HG02943 (cell line): ENCODE data around the gene UBE2S.
"Not testable (repeated sequence)": the region's sequence is repeated elsewhere in the genome, so short reads cannot be mapped to it uniquely, and the experiment has no call there.

Experiments used
- ATAC-seq: cut with Tn5 transposase; IDR thresholded peaks from one replicate; pipeline ENCODE4 v1.9.1; 2021; ENCODE audit warnings: mild to moderate bottlenecking, low read depth, moderate library complexity; ENCODE audit not compliant: unreplicated experiment

The UBE2S gene

GRCh38 chr19:55407550-55407799 is at the start of gene UBE2S:
UBE2S (minus strand) TSS chr19:55407788; CDS start chr19:55407589, 199 bp downstream.
- ATAC-seq: not testable (repeated sequence)

GRCh38 chr19:55456347-55456746 is 48.8 kb upstream of the UBE2S start:
- no peak for ATAC-seq

- no peak for ATAC-seq
These were observed 48.1 kb upstream of the UBE2S start for GRCh38 chr19:55455576-55456235.

- no peak for ATAC-seq
These were observed 47.2 kb upstream of the UBE2S start for GRCh38 chr19:55454787-55455243.

- no peak for ATAC-seq
These were observed 46.1 kb upstream of the UBE2S start for GRCh38 chr19:55453511-55454260.

GRCh38 chr19:55452749-55453346 is 45.3 kb upstream of the UBE2S start:
- ATAC-seq: no peak

GRCh38 chr19:55451965-55452748 is 44.6 kb upstream of the UBE2S start:
- ATAC-seq: no peak

GRCh38 chr19:55451163-55451964 is 43.8 kb upstream of the UBE2S start:
- no peak for ATAC-seq

GRCh38 chr19:55449469-55449868 is 41.9 kb upstream of the UBE2S start:
- no peak for ATAC-seq

- not testable (repeated sequence) for ATAC-seq
These were observed 40.5 kb upstream of the UBE2S start for GRCh38 chr19:55448175-55448490.

GRCh38 chr19:55447421-55448174 is 40.0 kb upstream of the UBE2S start:
- no peak for ATAC-seq

- ATAC-seq: no peak
These were observed 38.5 kb upstream of the UBE2S start for GRCh38 chr19:55446060-55446459.

- no peak for ATAC-seq
These were observed 37.1 kb upstream of the UBE2S start for GRCh38 chr19:55444646-55445045.

- no peak for ATAC-seq
These were observed 36.4 kb upstream of the UBE2S start for GRCh38 chr19:55443824-55444480.

- no peak for ATAC-seq
These were observed 35.6 kb upstream of the UBE2S start, which contains the start of gene SHISA7 for GRCh38 chr19:55443045-55443823. SHISA7 (minus strand) TSS chr19:55443300; CDS start chr19:55442863, 437 bp downstream.

GRCh38 chr19:55442372-55442961 is 34.9 kb upstream of the UBE2S start:
- no peak for ATAC-seq

- no peak for ATAC-seq
These were observed 34.2 kb upstream of the UBE2S start for GRCh38 chr19:55441692-55442321.

GRCh38 chr19:55441319-55441691 is 33.7 kb upstream of the UBE2S start:
- no peak for ATAC-seq
